GM21529 (cell line): ENCODE data around the gene ANKRD6.
A peak's percentile ranks its signal among the peaks of the same experiment; 100 is the strongest.

Experiments
- ATAC-seq: cut with Tn5 transposase; IDR thresholded peaks from one replicate; pipeline ENCODE4 v1.9.1; 2021; ENCODE audit not compliant: unreplicated experiment

The ANKRD6 gene

GRCh38 chr6:89555806-89556205 lies 122.9 kb downstream of the ANKRD6 start:
- ATAC-seq, result no peak

- no peak for ATAC-seq
These were observed 126.5 kb downstream of the ANKRD6 start for GRCh38 chr6:89559487-89559886.

- no peak for ATAC-seq
These were observed 129.4 kb downstream of the ANKRD6 start for GRCh38 chr6:89562093-89562973.

GRCh38 chr6:89563866-89564265 lies 130.9 kb downstream of the ANKRD6 start:
- no peak for ATAC-seq

GRCh38 chr6:89564752-89565427 lies 131.9 kb downstream of the ANKRD6 start:
- ATAC-seq, result no peak

GRCh38 chr6:89566008-89566800 lies 133.3 kb downstream of the ANKRD6 start:
- no peak for ATAC-seq

- no peak for ATAC-seq
These were observed 134.1 kb downstream of the ANKRD6 start for GRCh38 chr6:89566930-89567629.

- no peak for ATAC-seq
These were observed 134.9 kb downstream of the ANKRD6 start for GRCh38 chr6:89567630-89568390.

GRCh38 chr6:89574910-89575561 lies 142.1 kb downstream of the ANKRD6 start:
- ATAC-seq, result peak; percentile 55

GRCh38 chr6:89575562-89575960 lies 142.6 kb downstream of the ANKRD6 start:
- peak; percentile 31 for ATAC-seq

GRCh38 chr6:89580997-89581666 lies 148.2 kb downstream of the ANKRD6 start:
- no peak for ATAC-seq

GRCh38 chr6:89581689-89582088 lies 148.7 kb downstream of the ANKRD6 start:
- ATAC-seq, result no peak

- ATAC-seq, result no peak
These were observed 149.8 kb downstream of the ANKRD6 start for GRCh38 chr6:89582669-89583325.

- ATAC-seq, result no peak
These were observed 150.6 kb downstream of the ANKRD6 start for GRCh38 chr6:89583559-89583958.

- ATAC-seq, result no peak
These were observed 151.6 kb downstream of the ANKRD6 start for GRCh38 chr6:89584539-89584938.

- no peak for ATAC-seq
These were observed 152.2 kb downstream of the ANKRD6 start for GRCh38 chr6:89585154-89585553.

- no peak for ATAC-seq
These were observed 156.5 kb downstream of the ANKRD6 start for GRCh38 chr6:89589297-89590025.

GRCh38 chr6:89590133-89590532 lies 157.2 kb downstream of the ANKRD6 start:
- no peak for ATAC-seq
